GM12878 (cell line): Measurements from ENCODE around the gene MYO16.

Experiments
- TF ChIP-seq, protein P1 (sequence below): fragments of 150-350 bp; IDR thresholded peaks from 2 replicates; pipeline ENCODE4 v1.6.1; 2016; ENCODE audit warnings: low read depth, low read length
- TF ChIP-seq, protein P2 (sequence below), 3 experiments: IDR thresholded peaks in 2 of 3; conservative IDR thresholded peaks in 1 of 3; 2 replicates each; pipeline ENCODE4 v1.5.1; 2011; ENCODE audit warnings: low read depth in 3 of 3, low read length in 3 of 3, mild to moderate bottlenecking in 3 of 3, control low read depth in 2 of 3, moderate library complexity in 2 of 3, inconsistent platforms in 1 of 3, mixed read lengths in 1 of 3; ENCODE audit not compliant: control insufficient read depth in 2 of 3, insufficient read depth in 1 of 3; ENCODE audit errors: extremely low read depth in 1 of 3

DNA sequence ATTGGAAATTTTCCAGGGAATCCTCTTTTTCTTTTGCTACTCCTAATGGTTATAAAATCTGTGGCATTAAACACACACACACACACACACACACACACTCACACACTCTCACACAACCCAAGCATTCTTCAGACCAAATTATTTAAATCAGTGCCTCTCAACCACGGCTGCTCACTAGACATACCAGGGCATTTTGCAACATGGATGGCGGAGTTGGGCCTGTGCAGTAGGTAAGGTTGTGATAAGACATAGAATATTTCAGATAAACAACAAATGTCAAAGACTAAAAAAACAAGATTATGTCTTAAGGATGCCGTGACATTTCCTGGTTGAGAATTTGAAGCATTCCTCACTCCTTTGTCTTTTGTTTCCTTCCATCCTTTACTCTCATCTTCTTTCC, 443.1 kb downstream of the MYO16 start:
- TF ChIP-seq, protein P1, sequence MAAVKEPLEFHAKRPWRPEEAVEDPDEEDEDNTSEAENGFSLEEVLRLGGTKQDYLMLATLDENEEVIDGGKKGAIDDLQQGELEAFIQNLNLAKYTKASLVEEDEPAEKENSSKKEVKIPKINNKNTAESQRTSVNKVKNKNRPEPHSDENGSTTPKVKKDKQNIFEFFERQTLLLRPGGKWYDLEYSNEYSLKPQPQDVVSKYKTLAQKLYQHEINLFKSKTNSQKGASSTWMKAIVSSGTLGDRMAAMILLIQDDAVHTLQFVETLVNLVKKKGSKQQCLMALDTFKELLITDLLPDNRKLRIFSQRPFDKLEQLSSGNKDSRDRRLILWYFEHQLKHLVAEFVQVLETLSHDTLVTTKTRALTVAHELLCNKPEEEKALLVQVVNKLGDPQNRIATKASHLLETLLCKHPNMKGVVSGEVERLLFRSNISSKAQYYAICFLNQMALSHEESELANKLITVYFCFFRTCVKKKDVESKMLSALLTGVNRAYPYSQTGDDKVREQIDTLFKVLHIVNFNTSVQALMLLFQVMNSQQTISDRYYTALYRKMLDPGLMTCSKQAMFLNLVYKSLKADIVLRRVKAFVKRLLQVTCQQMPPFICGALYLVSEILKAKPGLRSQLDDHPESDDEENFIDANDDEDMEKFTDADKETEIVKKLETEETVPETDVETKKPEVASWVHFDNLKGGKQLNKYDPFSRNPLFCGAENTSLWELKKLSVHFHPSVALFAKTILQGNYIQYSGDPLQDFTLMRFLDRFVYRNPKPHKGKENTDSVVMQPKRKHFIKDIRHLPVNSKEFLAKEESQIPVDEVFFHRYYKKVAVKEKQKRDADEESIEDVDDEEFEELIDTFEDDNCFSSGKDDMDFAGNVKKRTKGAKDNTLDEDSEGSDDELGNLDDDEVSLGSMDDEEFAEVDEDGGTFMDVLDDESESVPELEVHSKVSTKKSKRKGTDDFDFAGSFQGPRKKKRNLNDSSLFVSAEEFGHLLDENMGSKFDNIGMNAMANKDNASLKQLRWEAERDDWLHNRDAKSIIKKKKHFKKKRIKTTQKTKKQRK, result no peak
- TF ChIP-seq, protein P2, sequence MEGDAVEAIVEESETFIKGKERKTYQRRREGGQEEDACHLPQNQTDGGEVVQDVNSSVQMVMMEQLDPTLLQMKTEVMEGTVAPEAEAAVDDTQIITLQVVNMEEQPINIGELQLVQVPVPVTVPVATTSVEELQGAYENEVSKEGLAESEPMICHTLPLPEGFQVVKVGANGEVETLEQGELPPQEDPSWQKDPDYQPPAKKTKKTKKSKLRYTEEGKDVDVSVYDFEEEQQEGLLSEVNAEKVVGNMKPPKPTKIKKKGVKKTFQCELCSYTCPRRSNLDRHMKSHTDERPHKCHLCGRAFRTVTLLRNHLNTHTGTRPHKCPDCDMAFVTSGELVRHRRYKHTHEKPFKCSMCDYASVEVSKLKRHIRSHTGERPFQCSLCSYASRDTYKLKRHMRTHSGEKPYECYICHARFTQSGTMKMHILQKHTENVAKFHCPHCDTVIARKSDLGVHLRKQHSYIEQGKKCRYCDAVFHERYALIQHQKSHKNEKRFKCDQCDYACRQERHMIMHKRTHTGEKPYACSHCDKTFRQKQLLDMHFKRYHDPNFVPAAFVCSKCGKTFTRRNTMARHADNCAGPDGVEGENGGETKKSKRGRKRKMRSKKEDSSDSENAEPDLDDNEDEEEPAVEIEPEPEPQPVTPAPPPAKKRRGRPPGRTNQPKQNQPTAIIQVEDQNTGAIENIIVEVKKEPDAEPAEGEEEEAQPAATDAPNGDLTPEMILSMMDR (IDR thresholded peaks at IDR 0.05 in 2 of 3, conservative IDR thresholded peaks at IDR 0.05 in 1 of 3; ENCODE audit: control insufficient read depth in 2 of 3, extremely low read depth in 1 of 3, insufficient read depth in 1 of 3, low read depth in 3 of 3, low read length in 3 of 3), result no peak
